GM18868 (cell line): ENCODE measurements around the gene ATXN2.
"Not testable (repeated sequence)": the region's sequence is repeated elsewhere in the genome, so short reads cannot be mapped to it uniquely, and the experiment has no call there.

Experiments
- ATAC-seq: cut with Tn5 transposase; IDR thresholded peaks from one replicate; pipeline ENCODE4 v1.9.1; 2021; ENCODE audit warnings: mild to moderate bottlenecking, moderate library complexity; ENCODE audit not compliant: unreplicated experiment

Gene ATXN2

DNA sequence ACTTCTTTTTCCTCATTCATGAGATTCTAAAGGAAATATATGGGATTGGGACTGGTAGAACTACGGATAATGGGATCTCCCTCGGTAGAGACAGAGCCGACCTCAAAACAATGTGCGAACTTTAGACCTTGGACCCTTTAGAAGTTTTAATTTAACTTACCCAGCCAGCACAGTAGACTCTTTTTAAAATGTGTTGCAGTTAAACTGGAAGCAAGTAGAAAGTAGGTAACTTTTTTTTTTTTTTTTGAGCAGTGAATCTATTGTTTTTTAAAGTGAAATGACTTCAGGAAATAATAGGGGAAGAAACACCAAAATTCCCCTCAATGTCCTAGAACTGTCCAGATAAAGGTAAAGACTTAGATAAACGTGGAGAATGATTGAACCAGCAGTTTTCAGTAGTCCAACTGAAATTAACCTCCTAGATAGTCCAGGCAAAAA is 1.1 kb upstream of the ATXN2 start:
- ATAC-seq = no peak

DNA sequence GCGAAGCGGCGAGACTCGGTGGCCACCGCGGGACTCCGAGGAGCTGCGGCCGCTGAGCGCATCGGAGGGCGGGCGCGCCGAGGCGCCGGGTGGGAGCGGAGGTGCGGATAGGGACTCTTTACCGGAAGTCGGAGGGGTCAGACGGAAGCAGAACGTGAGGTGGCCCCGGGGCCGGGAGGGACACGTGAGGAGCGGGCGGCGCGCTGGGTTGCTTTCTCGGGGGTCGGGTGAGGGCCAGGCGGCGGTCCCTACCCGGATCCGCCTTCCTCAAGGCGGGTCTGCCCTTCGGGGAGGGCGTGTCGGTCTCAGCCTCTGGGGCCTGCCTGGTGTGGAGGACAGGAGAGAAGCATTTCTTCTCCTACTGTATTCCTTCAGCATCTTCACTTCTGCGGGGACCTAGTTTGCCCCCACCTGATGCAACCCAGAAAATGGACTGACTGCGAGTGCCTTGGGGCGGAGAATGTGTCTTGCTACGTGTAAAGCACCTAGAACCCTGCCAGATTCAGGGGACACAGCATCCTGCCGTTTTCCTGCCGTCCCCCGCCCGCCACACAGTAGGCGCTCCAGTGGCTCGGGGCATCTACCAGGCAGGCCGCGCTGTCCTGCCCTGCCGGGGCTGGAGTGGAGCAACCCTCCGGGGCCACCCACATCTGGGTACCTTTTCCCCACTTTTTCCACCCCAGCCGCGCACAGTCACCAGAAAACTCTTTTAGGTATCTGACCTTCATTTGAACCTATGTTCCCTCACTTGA is 514 bp upstream of the ATXN2 start:
- peak; percentile 69 for ATAC-seq

DNA sequence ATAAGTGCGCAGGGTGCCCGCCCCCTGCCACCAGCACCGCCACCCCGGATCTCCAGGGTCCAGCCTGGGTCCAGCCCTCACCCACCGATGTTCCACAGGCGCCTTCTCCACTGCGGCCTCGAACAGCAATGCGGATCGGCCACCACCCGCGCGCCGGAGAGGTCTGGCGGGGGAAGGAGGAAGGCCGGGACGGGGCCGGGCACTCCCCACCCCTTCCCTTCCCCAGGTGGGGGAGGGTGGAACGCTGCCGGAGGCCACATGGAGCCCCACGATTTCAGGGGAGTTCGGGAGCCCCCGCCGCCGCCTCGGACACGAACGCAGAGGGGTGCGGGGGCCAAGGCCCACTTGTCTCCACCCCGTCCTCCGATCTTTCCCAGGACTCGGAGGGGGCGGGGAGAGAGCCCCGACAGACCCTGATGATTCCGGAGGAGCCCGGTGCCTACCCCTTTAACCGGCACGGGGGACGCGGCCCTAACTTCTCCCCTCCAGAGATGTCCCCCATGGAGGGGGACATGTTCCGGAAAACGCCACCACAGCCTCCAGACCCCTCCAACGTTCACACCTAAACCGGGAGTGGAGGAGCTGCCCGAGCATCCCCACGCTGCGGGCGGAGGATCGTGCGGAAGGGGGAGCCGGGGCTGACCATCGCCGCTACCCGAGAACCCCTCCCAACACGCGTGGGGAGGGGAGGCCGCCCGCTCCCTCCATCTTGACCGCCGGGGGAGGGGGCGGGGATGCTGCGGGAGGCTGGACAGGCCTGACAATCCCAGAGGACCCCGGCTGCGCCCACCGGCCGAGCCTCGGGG is 1.1 kb downstream of the ATXN2 start:
- no peak for ATAC-seq

DNA sequence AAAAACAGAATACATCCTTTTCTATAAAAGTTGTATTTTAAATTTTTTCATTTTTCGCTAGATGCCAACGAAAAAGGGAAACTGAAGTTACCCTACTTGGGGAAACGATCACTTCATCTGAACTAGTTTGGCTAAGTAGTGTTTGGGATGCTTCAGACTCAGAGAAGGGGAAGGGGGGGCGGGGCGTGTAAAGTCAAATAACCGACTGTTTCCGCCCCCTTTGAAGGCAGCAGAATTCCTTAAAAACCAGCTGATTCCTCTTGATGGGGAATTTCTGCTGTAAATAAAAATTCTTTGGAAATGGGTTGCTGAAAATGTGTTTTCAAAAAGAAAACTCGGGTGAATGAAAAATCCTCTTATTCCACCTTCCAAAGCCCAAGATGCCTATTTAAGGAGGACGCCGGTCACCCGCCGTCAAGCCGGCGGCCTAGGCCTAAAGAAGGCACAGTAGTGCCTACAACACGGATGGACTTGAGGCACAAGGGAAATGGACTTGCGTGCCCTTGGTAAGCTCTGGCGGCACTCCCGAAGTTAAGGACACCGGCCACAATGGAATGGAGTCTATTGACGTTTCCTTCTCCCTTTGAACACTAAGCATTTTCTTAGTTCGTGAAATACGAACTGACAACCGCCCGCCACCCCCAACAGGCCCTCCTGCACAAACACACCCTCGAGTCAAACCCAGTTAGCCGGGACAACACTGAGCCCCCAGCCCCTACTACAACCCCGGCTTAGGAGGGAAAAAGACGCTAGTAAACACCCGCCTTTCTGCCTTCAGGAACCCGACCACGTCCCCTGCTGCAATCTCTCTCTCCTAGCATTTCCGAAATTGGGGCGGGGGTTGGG is 1.9 kb downstream of the ATXN2 start:
- no peak for ATAC-seq

DNA sequence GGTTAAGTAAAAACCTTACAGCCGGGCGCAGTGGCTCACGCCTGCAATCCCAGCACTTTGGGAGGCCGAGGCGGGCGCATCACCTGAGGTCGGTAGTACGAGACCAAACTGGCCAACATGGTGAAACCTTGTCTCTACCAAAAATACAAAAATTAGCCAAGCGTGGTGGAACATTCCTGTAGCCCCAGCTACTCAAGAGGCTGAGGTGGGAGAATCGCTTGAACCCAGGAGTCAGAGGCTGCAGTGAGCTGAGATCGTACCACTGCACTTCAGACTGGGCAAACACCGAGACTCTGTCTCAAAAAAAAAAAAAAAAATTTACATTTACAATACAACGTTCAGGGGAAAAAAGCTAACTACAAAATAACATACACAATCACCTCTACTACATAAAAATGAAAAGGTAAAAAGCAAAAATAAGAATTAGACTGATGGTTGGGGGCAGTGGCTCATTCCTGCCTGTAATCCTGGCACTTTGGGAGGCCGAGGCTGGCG is 3.7 kb downstream of the ATXN2 start:
- not testable (repeated sequence) for ATAC-seq

DNA sequence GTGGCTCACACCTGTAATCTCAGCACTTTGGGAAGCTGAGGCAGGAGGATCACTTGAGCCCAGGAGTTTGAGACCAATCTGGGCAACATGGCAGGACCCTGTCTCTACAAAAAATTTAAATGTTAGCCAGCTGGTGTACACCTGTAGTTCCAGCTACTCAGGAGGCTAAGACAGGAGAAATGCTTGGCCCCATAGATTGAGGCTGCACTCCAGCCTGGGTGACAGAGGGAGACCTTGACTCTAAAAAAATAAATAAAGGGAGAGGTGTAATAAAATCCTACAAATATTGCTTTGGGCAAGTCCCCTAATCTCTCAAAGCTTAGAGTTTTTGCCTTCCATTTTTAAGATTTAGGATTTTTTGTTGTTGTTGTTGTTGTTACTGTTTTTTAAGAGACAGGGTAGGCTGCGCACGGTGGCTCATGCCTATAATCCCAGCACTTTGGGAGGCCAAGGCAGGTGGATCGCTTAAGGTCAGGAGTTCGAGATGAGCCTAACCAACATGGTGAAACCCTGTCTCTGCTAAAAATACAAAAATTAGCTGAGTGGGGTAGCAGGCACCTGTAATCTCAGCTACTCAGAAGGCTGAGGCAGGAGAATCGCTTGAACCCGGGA is 7.6 kb downstream of the ATXN2 start:
- ATAC-seq = not testable (repeated sequence)

DNA sequence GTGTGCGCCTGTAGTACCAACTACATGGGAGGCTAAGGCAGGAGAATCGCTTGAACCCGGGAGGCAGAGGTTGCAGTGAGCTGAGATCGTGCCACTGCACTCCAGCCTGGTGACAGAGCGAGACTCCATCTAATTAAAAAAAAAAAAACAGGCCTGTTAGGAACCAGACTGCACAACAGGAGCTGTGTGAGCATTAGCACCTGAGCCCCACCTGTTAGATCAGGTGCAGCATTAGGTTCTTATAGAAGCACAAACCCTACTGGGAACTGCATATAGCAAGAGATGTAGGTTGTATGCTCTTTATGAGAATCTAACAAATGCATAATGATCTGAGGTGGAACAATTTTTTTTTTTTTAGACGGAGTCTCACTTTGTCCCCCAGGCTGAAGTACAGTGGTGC is 8.6 kb downstream of the ATXN2 start:
- no peak for ATAC-seq

DNA sequence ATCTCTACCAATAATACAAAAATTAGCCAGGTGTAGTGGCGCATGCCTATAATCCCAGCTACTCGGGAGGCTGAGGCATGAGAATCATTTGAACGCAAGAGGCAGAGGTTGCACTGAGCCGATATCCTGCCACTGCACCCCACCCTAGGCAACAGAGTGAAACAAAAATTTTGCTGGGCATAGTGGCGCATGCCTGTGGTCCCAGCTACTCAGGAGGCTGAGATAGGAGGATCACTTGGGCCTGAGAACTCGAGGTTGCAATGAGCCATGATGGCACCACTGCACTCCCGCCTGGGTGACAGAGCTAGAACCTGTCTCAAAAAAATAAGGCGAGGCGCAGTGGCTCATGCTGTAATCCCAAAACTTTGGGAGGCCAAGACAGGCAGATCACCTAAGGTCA is 9.5 kb downstream of the ATXN2 start:
- ATAC-seq = no peak

DNA sequence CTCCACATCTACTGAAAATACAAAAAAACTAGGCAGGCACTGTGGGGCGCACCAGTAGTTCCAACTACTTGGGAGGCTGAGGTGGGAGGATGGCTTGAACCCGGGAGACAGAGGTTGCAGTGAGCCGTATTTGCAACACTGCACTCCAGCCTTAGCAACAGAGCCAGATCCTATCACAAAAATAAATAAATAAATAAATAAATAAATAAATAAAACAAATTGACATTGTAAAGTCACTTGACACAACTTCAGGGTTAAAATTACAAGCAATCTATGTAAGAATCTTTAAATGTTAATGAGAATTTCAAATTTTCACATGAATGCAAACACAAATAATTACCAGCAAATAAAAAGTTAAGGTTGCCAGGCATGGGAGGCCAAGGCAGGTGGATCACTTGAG is 11.1 kb downstream of the ATXN2 start:
- no peak for ATAC-seq

DNA sequence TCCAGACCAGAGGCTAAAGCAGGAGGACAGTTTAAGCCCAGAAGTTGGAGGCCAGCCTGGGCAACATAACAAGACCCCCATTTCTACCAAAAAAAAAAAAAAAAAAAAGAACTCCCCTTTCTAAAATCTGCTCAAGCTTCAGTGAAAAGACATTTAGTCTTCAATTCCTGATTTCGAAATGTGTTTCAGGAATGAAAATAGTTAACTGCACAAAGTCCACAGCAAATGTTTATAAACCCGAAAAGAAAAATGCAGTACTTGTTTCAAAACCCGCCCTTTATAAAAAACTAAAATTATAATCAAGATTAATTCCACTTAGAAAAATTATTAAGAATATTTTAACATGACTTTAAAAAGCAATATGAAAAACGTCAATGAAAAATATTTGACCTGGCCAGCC is 12.1 kb downstream of the ATXN2 start:
- ATAC-seq = no peak

DNA sequence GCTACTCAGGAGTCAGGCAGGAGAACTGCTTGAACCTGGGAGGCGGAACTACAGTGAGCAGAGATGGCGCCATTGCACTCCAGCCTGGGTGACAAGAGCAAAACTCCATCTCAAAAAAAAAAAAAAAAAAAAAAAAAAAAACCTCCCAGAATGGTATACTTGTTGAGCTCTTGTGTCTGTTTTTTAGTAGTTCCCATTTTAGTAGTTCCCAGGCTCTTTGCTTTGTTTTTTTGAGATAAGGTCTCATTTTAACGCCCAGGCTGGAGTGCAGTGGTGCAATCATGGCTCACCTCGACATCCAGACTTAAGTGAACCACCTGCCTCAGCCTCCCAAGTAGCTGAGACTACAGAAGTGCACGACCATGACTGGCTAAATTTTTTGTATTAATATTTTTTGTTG is 13.4 kb downstream of the ATXN2 start:
- ATAC-seq = no peak

DNA sequence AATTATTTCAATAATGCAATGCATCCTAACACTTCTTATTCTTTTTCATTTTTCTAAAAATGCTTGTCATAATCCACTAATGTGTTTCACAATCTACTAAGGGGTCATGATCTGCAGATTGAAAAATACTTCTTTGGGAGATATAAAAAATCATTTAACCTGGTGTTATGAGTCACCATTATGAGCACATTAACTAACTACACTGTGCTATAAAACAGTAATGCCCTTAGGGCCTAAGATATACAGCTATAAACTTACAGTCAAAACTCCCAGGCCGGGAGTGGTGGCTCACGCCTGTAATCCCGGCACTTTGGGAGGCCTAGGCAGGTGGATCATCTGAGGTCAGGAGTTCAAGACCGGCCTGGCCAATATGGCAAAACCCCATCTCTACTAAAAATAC is 14.2 kb downstream of the ATXN2 start:
- ATAC-seq = no peak

DNA sequence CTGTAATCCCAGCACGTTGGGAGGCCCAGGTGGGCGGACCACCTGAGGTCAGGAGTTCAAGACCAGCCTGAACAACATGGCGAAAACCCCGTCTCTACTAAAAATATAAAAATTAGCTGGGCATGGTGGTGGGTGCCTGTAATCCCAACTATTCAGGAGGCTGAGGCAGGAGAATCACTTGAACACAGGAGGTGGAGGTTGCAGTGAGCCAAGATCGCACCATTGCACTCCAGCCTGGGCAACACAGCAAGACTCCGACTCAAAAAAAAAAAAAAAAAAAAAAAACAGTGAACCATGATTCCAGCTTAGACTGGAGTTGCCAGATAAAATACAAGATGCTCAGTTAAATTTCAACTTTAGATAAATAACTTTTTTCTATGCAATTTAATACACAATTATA is 15.6 kb downstream of the ATXN2 start:
- not testable (repeated sequence) for ATAC-seq

DNA sequence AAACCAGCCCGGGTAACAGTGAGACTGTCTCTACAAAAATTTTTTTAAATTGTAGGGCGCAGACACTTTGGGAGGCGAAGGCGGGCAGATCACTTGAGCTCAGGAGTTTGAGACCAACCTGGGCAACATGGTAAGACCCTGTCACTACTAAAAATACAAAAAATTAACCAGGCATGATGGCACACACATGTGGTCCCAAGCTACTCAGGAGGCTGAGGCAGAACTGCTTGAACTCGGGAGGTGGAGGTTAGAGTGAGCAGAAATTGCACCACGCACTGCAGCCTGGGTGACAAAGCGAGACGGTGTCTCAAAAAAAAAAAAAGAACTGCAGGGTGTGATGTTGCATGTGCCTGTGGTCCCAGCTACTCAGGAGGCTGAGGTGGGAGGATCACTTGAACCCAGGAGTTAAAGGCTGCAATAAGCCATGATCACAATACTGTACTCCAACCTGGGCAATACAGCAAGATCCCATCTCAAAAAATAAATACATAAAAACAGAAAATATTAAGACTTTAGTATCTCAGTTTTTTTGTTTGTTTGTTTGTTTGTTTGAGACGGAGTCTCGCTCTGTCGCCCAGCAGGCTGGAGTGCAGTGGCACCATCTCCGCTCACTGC is 16.9 kb downstream of the ATXN2 start:
- no peak for ATAC-seq

DNA sequence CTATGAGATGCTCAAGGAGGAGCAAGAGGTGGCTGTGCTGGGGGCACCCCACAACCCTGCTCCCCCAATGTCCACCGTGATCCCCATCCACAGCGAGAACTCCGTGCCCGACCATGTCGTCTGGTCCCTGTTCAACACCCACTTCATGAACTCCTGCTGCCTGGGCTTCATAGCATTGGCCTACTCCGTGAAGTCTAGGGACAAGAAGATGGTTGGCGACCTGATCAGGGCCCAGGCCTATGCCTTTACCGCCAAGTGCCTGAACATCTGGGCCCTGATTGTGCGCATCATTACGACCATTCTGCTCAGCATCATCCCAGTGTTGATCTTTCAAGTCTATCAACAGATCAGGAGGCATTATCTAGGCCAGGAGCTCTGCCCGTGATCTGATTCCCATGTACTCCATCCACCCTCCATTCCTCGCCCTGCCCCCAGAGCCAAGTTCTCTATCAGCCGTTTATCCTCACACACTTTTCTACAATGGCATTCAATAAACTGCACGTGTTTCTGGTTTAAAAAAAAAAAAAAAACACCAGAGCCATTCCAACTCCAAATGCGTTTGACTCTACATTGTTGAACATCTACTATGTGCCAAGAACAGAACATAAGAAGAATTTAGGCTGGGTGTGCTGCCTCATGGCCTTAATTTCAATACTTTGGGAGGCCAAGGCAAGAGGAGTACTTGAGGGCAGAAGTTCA is 17.5 kb downstream of the ATXN2 start:
- ATAC-seq = no peak

DNA sequence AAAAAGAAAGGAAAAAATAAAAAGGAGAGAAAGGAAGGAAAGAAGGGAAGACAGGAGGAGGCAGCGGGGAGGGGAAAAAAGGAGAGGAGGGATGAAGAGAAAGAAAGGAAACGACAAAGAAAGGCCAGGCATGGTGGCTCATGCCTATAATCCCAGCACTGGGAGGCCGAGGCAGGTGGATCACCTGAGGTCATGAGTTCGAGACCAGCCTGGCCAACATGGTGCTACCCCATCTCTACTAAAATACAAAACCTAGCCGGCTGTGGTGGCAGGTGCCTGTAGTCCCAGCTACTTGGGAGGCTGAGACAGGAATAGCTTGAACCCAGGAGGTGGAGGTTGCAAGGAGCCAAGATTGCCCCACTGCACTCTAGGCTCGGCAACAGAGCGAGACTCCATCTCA is 18.4 kb downstream of the ATXN2 start:
- no peak for ATAC-seq

DNA sequence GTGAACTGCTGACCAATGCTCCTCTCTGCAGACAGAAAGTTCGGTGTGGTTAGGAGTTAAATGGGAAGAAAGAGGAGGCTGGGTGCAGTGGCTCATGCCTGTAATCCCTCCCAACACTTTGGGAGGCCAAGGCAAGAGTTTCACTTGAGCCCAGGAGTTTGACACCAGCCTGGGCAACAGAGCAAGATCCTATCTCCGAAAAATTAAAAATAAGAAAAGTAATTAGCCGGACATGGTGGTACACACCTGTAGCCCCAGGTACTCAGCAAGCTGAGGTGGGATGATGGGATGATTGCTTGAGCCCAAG is 19.0 kb downstream of the ATXN2 start:
- no peak for ATAC-seq

DNA sequence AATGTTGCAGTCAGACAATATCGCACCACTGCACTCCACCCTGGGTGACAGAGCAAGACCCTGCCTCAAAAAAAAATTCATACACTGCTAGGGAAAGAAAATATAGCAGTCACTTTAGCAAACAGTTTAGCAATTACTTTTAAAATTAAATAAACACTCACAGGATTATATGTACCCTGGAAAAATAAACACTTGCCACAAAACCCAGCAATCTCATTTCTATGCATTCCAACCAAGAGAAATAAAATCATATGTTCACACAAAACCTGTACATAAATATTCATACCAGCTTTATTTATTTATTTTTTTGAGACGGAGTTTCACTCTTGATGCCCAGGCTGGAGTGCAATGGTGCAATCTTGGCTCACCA is 20.2 kb downstream of the ATXN2 start:
- no peak for ATAC-seq

DNA sequence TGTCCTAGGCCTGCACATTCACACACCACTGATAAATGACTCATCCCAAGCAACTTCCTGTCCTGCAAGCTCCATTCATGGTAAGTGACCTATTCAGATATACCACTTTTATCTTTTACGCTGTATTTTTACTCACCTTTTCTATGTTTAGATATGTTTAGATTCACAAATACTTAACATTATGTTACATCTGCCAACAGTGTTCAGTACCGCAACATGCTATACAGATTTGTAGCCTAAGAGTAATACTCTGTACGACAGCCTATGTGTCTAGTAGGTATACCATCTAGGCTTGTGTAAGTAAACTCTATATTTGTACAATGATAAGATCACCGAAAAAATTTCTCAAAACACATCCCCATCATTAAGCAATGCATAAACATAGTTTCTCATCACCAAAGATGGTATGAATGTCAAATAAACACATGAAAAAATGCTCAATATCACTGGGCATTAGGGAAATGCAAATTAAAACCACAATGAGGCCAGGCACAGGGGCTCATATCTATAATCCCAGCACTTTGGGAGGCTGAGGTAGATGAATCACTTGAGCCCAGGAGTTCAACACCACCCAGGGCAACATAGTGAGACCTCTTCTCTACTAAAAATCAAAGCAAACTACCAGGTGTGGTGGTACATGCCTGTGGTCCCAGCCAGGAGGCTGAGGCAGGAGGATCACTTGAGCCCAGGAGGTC is 20.7 kb downstream of the ATXN2 start:
- ATAC-seq = peak; percentile 63
